A549 (cell line): ENCODE results near the gene ZNF83. TPM values are rescaled to one million over a fixed set of nuclear protein-coding genes. Genes with fewer than 3 reads are reported as not detected.

Experiments
- ATAC-seq, 2 experiments: fragments of 200-7000 bp in 1 of 2; fragments of >200 bp in 1 of 2; cut with Nextera tagmentation in 1 of 2; cut with Tn5 transposase in 1 of 2; 3 replicates each; pipeline versions ENCODE4 v1.8.0 to v1.9.1; 2018 to 2020; ENCODE audit warnings: mild to moderate bottlenecking in 1 of 2, moderate library complexity in 1 of 2
- CTCF ChIA-PET: fragments of 300-600 bp; sonication (Branson Sonifier 250); formaldehyde crosslinking; extraction: SDS; loops from one replicate; lab custom pipeline; 2021; ENCODE audit warnings: antibody characterized with exemption, inconsistent platforms; lab: Yijun Ruan, JAX
- POLR2A ChIA-PET: fragments of 350-600 bp; formaldehyde crosslinking; extraction: SDS; loops from one replicate; lab custom pipeline; 2021; ENCODE audit warnings: antibody characterized with exemption, inconsistent platforms; lab: Yijun Ruan, JAX
- DNase-seq, 2 experiments: peaks; one replicate each; pipeline versions ENCODE4 v3.0.0 to v3.0.0-alpha.2; 2011 to 2016; ENCODE audit warnings: low read depth in 1 of 2, low spot score in 1 of 2
- FAIRE-seq: peaks from 2 replicates; lab custom pipeline; 2011; peaks lifted over from hg19 to GRCh38; lab: Jason Lieb, UNC
- H3K27ac ChIP-seq, 2 experiments: fragments of >200 bp; sonication (Bioruptor Twin); formaldehyde crosslinking; 3 replicates each; pipeline ENCODE4 v1.5.1; 2016 to 2017
- H3K4me1 ChIP-seq: fragments of >200 bp; sonication (Bioruptor Twin); formaldehyde crosslinking; 3 replicates; pipeline ENCODE4 v1.6.1; 2016
- H3K4me2 ChIP-seq: fragments of >200 bp; sonication (Bioruptor Twin); formaldehyde crosslinking; 3 replicates; pipeline ENCODE4 v1.6.1; 2016
- H3K4me3 ChIP-seq: fragments of >200 bp; sonication (Bioruptor Twin); formaldehyde crosslinking; 3 replicates; pipeline ENCODE4 v1.5.1; 2016
- H3K9me3 ChIP-seq: fragments of >200 bp; sonication (Bioruptor Twin); formaldehyde crosslinking; 3 replicates; pipeline ENCODE4 v1.6.1; 2016
- BHLHE40 ChIP-seq: IDR thresholded peaks from 2 replicates; pipeline ENCODE4 v1.6.1; 2012; ENCODE audit warnings: low read depth, low read length, inconsistent platforms
- CBX2 ChIP-seq: fragments of 200-600 bp; sonication (generic); IDR thresholded peaks from 2 replicates; pipeline ENCODE4 v1.6.1; 2016; ENCODE audit warnings: low read depth, mild to moderate bottlenecking, borderline replicate concordance
- CBX8 ChIP-seq: fragments of 200-600 bp; sonication (generic); IDR thresholded peaks from 2 replicates; pipeline ENCODE4 v1.6.1; 2016
- CHD4 ChIP-seq: fragments of 200-600 bp; sonication (generic); IDR thresholded peaks from 2 replicates; pipeline ENCODE4 v1.6.1; 2016; ENCODE audit warnings: antibody characterized with exemption, mild to moderate bottlenecking, borderline replicate concordance
- EHF ChIP-seq: fragments of 250-450 bp; sonication (Bioruptor Pico); IDR thresholded peaks from 2 replicates; pipeline ENCODE4 v1.5.0; 2020; ENCODE audit warnings: mild to moderate bottlenecking
- EP300 ChIP-seq, 2 experiments: fragments of >200 bp; sonication (Bioruptor Twin); formaldehyde crosslinking; IDR thresholded peaks; 2 replicates in 1 of 2; 3 replicates in 1 of 2; pipeline ENCODE4 v1.6.1; 2016 to 2017
- GATA3 ChIP-seq: IDR thresholded peaks from 2 replicates; pipeline ENCODE4 v1.6.1; 2012; ENCODE audit warnings: borderline replicate concordance
- HDAC2 ChIP-seq: fragments of 200-600 bp; sonication (generic); IDR thresholded peaks from 2 replicates; pipeline ENCODE4 v1.6.1; 2016
- HOXB13 ChIP-seq: fragments of 250-450 bp; sonication (Bioruptor Pico); IDR thresholded peaks from 2 replicates; pipeline ENCODE4 v1.5.0; 2020; ENCODE audit warnings: low read depth, mild to moderate bottlenecking, moderate library complexity
- JUN ChIP-seq, 2 experiments: fragments of >200 bp; sonication (Bioruptor Twin); formaldehyde crosslinking; IDR thresholded peaks; 2 replicates in 1 of 2; 3 replicates in 1 of 2; pipeline ENCODE4 v1.6.1; 2016 to 2017
- JUNB ChIP-seq: fragments of >200 bp; sonication (Bioruptor Twin); formaldehyde crosslinking; IDR thresholded peaks from 2 replicates; pipeline ENCODE4 v1.6.1; 2016
- POLR2A ChIP-seq: IDR thresholded peaks from 2 replicates; pipeline ENCODE4 v1.6.1; 2012; ENCODE audit warnings: mild to moderate bottlenecking, low read length
- POLR2AphosphoS2 ChIP-seq: conservative IDR thresholded peaks from 2 replicates; pipeline ENCODE4 v1.6.1; 2012; ENCODE audit warnings: low read length, improper control_type of control experiment, inconsistent platforms
- RFX5 ChIP-seq: fragments of 450-650 bp; IDR thresholded peaks from 2 replicates; pipeline ENCODE4 v1.7.1; 2014; ENCODE audit warnings: antibody characterized with exemption, mild to moderate bottlenecking, moderate library complexity
- RNF2 ChIP-seq: fragments of 200-600 bp; sonication (generic); IDR thresholded peaks from 2 replicates; pipeline ENCODE4 v1.6.1; 2016; ENCODE audit warnings: low read depth, mild to moderate bottlenecking, antibody characterized with exemption, moderate library complexity, borderline replicate concordance
- SMC3 ChIP-seq: fragments of >200 bp; sonication (Bioruptor Twin); formaldehyde crosslinking; IDR thresholded peaks from 3 replicates; pipeline ENCODE4 v1.6.1; 2018; ENCODE audit warnings: inconsistent platforms
- TP53 ChIP-seq: fragments of 250-450 bp; sonication (Bioruptor Pico); IDR thresholded peaks from 2 replicates; pipeline ENCODE4 v1.5.0; 2021; ENCODE audit warnings: mild to moderate bottlenecking, moderate library complexity
- ZFP36 ChIP-seq: fragments of 450-650 bp; IDR thresholded peaks from 2 replicates; pipeline ENCODE4 v1.6.1; 2014; ENCODE audit warnings: borderline replicate concordance; ENCODE audit not compliant: partially characterized antibody
- ZNF302 ChIP-seq: fragments of 250-450 bp; sonication (Bioruptor Pico); IDR thresholded peaks from 2 replicates; pipeline ENCODE4 v1.9.0; 2021; ENCODE audit warnings: inconsistent platforms, mild to moderate bottlenecking, moderate library complexity
- WGBS: methylation state at CpG from one replicate; pipeline ENCODE4 v1.1.6; 2017; ENCODE audit errors: missing lambda C conversion rate; 5-methylcytosine and 5-hydroxymethylcytosine counted together
- polyA plus RNA-seq, 4 experiments: library from polyadenylated mRNA; depleted of rRNA in 3 of 4; stranded (reverse); fragments of >200 nt; fragmentation: RNase III in 1 of 4; extraction: RNeasy Plus Mini Kit Qiagen cat#74134 plus additional on column Dnase treatment in 1 of 4; gene quantifications; 2 replicates in 3 of 4; 3 replicates in 1 of 4; pipeline ENCODE4 v1.2.3, GENCODE V29; 2011 to 2017
- TF ChIP-seq, protein P1 (sequence below): fragments of >200 bp; sonication (Bioruptor Twin); formaldehyde crosslinking; IDR thresholded peaks from 3 replicates; pipeline ENCODE4 v1.6.1; 2016
- TF ChIP-seq, protein P2 (sequence below): fragments of 450-650 bp; IDR thresholded peaks from 2 replicates; pipeline ENCODE4 v1.6.1; 2014; ENCODE audit warnings: antibody characterized with exemption
- TF ChIP-seq, protein P3 (sequence below): fragments of 250-450 bp; sonication (Bioruptor Pico); IDR thresholded peaks from 2 replicates; pipeline ENCODE4 v1.5.0; 2020; ENCODE audit warnings: low read depth, mild to moderate bottlenecking, moderate library complexity
- TF ChIP-seq, protein P4 (sequence below): fragments of 250-450 bp; sonication (Bioruptor Pico); IDR thresholded peaks from 2 replicates; pipeline ENCODE4 v1.5.0; 2021; ENCODE audit warnings: mild to moderate bottlenecking, moderate library complexity, borderline replicate concordance

ZNF83 gene
- polyA plus RNA-seq, 2 of the 4 experiments (the other 2 are of a cell fraction): 0.03 to 0.39 TPM

DNA sequence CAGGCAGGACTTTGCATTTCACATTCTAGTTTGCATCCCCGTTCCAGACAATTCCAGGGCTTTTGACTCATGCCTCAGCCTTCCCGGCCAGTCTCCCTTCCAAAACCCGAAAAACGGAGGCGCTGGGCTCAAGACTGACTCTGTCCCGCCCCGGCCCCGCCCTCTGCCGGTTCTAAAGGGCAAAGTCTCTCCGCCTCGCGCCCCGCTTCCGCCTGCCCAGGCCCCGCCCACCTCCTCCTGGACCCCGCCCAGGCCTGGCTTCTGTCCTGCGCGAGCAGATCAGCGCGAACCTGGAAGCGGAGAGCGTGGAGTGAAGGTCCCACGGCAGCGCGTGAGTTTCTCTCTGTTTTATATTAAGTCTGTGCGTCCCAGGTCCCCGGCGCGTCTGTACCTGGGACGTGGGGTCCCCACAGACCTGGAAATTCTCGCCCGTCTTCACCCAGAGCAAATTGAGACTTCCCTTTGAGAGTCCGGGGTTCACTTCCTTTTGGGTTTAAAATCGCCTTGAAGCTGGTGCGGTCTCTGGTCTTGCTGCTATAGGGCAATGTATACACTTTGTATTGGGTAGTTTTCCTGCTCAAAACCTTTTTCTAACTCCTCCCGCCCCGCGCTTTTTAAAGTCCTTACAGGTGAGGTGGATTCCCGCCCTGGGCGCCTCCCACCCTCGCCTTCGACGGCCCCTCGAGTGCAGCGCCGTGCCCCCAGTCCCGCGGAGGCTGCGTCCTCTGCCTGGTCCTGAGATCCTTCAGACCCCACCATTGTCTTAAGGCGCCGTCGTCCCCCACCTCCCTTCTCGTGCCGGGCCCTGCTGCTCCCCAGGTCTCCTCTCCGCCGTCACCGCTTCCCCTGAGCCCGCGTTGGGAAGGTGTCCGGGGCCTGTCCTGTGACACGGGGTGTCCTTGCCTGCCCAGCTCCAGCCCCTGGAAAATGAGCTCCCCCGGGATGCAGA, 36.9 kb downstream of the ZNF83 start:
- ChIA-PET POLR2A (no interaction called here), CTCF (no interaction called here)
- no peak for TF ChIP-seq POLR2AphosphoS2
- no peak for TF ChIP-seq EP300 (IDR thresholded peaks at IDR 0.05)
- TF ChIP-seq RNF2: no peak
- TF ChIP-seq, protein P1, sequence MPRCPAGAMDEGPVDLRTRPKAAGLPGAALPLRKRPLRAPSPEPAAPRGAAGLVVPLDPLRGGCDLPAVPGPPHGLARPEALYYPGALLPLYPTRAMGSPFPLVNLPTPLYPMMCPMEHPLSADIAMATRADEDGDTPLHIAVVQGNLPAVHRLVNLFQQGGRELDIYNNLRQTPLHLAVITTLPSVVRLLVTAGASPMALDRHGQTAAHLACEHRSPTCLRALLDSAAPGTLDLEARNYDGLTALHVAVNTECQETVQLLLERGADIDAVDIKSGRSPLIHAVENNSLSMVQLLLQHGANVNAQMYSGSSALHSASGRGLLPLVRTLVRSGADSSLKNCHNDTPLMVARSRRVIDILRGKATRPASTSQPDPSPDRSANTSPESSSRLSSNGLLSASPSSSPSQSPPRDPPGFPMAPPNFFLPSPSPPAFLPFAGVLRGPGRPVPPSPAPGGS: no peak
- TF ChIP-seq, protein P2, sequence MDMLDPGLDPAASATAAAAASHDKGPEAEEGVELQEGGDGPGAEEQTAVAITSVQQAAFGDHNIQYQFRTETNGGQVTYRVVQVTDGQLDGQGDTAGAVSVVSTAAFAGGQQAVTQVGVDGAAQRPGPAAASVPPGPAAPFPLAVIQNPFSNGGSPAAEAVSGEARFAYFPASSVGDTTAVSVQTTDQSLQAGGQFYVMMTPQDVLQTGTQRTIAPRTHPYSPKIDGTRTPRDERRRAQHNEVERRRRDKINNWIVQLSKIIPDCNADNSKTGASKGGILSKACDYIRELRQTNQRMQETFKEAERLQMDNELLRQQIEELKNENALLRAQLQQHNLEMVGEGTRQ: no peak
- no peak for TF ChIP-seq BHLHE40
- no peak for TF ChIP-seq JUNB
- no peaks in the 10 kb centered on the region for H3K4me1 ChIP-seq
- no peak overlapping the region for H3K4me3 ChIP-seq
- H3K27ac ChIP-seq: no peak overlapping the region
- peaks cover 79% of the 10 kb centered on the region; the same call in 2 of the 3 replicates for H3K9me3 ChIP-seq
- FAIRE-seq: no peak
- ATAC-seq: no peak; a peak in 1 of 6 replicates
- WGBS: 11% methylated on average over 45 of the region's 62 CpGs
- DNase-seq: no peak
- H3K4me2 ChIP-seq: no peak overlapping the region

DNA sequence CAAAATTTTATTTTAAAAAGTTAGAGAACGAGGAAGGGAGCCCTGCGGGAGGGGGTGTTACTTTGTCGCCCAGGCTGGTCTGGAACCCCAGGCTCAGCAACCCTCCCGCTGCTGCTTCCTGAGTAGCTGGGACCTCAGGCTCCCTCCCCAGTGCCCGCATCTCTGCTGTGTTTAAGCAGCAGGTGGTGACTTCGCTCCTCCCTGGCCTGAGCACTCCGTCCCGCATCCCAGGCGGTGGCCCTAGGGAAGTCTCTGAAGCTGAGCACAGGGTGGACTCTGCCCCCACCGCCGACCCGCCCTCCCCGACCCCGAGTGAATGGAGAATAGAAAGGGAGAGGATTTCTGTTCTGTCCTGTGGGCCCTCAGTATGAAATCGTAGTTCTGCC, 37.5 kb downstream of the ZNF83 start:
- no peaks in the 10 kb centered on the region for H3K4me1 ChIP-seq
- TF ChIP-seq ZFP36 (no peak), CBX2 (no peak), HDAC2 (no peak), RNF2 (no peak), ZNF302 (CRISPR knock-in tag) (no peak), TP53 (CRISPR knock-in tag) (no peak), CHD4 (no peak), CBX8 (no peak), HOXB13 (CRISPR knock-in tag) (no peak), SMC3 (no peak), EHF (no peak), POLR2A (no peak), JUN (IDR thresholded peaks at IDR 0.05) (no peak), RFX5 (no peak), GATA3 (no peak)
- TF ChIP-seq, protein P3, sequence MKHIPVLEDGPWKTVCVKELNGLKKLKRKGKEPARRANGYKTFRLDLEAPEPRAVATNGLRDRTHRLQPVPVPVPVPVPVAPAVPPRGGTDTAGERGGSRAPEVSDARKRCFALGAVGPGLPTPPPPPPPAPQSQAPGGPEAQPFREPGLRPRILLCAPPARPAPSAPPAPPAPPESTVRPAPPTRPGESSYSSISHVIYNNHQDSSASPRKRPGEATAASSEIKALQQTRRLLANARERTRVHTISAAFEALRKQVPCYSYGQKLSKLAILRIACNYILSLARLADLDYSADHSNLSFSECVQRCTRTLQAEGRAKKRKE (CRISPR knock-in tag): no peak
- TF ChIP-seq, protein P4, sequence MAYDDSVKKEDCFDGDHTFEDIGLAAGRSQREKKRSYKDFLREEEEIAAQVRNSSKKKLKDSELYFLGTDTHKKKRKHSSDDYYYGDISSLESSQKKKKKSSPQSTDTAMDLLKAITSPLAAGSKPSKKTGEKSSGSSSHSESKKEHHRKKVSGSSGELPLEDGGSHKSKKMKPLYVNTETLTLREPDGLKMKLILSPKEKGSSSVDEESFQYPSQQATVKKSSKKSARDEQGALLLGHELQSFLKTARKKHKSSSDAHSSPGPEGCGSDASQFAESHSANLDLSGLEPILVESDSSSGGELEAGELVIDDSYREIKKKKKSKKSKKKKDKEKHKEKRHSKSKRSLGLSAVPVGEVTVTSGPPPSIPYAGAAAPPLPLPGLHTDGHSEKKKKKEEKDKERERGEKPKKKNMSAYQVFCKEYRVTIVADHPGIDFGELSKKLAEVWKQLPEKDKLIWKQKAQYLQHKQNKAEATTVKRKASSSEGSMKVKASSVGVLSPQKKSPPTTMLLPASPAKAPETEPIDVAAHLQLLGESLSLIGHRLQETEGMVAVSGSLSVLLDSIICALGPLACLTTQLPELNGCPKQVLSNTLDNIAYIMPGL: no peak

More for the DNA sequence above, 37.5 kb downstream of the ZNF83 start:
- no peak for FAIRE-seq
- Histone ChIP-seq H3K4me3 (no peak overlapping the region), H3K4me2 (no peak overlapping the region), H3K27ac (no peak overlapping the region), H3K9me3 (peaks cover 78% of the 10 kb centered on the region; the same call in 2 of the 3 replicates)
- 11% methylated on average over 15 of the region's 15 CpGs for WGBS
- no peak for DNase-seq
- CTCF ChIA-PET: no interaction called here
- ATAC-seq: no peak
- POLR2A ChIA-PET: no interaction called here
